GM20431 (cell line): ENCODE measurements around the gene ABI3BP.

ENCODE experiments used
- in situ Hi-C: fragments of 300-500 bp; cut with MseI, MboI; formaldehyde crosslinking; loops from one replicate; pipeline ENCODE4 v1.15.0; 2020; ENCODE audit warnings: low sequenced_read_pairs; ENCODE audit not compliant: unreplicated experiment

The ABI3BP gene

DNA sequence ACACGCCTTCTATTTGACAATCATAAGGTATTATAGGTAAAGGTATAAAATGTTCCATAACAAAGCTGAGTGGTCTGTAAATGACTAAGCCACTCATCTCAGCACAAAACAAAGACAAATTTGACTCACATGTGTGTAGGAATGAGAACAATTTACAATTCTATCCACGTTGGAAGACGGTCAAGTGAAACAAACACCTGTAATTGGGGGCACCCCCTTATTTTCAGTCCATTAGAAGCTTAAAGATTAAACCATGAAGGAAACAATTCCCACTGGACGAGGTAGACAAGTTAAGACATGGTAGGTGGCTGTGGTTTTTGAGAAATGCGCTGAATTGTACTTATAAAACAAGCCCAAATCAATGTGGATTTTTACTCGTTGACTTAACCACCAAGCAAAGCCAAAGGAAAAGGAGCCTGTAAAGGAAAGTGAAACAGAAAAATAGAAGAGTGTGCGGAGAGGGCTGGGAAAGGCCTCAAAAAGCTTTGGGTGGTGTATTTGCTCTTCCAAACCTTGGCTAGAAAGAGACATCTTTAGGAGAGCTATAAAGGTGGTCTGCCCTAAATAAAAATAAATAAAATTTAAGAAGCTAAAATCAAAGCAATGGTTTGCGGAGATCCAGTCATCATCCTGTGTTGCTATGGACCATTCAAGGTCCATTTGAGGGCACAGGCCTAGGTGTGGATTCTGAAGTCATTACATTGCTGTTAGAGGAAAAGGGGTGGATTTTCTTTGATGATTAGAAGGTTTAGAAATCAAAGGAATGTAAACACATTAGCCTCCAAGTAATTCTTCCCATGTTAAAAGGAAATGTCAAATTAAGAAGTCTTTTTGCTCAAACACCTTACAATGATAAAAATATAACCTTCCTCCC is 148.9 kb downstream of the ABI3BP start:
- in situ Hi-C loops = no loop called here

DNA sequence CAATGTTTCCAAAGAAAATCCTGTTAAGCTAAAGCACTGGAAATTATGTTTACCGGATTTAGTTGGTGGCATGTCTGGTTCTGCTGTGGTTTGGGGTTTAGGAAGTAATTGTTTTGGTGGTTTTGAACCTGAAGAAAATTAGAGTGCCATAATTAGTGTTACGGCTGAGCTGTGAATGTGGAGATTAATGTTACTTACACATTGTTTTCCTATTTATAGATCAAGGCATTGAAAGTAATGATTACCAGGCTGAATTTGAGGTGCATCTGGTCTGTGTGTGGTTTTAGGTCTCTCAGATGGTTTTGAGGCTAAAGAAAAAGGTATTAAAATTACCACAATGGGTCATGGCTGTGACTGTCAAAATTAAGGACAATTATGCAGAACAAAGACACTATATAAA is 155.1 kb downstream of the ABI3BP start:
- in situ Hi-C loops = no loop called here

DNA sequence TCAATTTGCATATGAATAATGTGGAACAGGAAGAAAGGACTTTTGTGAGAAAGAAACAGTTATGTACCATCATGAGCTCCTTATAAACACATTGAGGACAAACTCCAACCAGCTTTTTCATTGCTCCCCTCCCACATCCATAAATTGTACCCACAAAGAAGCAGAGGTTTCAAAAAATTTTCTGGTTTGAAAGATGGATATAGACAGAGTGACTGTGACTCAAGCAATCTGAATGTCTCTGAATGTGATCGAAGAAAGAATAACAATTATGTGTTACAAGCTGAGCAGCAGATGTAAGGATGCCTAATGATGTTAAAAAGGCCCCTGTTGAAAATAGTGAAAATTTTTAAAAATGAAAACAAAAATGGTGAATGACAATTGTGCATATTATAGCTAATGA is 156.6 kb downstream of the ABI3BP start:
- in situ Hi-C loops = no loop called here

DNA sequence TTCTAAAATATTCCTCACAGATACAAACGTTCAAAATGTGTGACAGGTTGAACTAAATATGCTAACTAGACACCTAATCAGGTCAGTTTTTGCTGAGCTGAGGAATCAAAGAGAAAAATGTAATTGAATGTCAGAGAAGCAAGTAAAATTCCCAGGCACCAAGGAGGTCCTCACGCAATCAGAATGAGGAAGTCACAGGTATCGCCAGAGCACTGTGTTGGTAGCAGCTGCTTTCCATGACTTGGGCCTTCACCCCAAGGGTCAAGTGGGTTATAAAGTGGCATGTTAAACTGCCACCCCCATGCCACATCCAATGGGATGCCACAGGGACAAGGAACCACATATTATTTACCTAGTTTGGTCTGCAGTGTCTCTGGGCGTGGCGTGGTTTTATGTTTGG is 158.9 kb downstream of the ABI3BP start:
- in situ Hi-C loops = no loop called here

DNA sequence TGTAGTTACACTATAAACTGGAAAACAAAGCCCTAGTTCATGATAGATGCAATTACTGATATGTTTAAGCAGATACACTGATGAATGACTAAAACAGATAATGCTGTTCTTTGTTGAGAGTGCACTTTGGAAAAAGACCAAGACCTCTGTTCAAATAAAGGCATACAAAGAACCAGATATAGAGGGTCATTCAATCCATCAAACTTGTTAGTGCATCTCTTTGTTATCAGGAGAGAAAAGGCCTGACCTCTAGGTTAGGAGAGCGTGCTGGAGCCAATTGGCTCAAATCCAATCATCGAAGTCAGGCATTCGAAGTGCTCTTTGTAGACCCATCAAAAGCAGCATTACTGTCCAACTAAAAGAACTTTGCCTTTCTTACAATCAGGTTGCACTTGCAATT is 159.7 kb downstream of the ABI3BP start:
- in situ Hi-C loops = no loop called here

DNA sequence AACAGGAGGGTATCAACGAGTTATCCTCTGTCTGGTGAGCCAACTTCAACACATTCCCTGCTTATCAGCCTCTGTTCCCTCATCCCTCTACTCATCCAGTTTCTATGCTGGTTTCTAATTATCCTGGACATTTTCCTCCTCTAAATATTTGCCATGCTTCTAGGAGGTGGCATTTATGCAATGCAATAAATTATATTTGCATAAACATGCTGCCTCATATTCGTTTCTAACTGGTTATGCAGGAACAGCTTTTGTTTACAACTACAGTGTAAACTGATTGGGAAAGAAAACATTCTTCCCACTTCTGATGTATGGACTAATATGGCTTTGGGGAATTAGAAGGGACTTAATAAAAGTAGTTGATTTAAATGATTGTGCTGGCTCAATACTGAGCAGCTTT is 161.6 kb downstream of the ABI3BP start:
- in situ Hi-C loops = no loop called here

DNA sequence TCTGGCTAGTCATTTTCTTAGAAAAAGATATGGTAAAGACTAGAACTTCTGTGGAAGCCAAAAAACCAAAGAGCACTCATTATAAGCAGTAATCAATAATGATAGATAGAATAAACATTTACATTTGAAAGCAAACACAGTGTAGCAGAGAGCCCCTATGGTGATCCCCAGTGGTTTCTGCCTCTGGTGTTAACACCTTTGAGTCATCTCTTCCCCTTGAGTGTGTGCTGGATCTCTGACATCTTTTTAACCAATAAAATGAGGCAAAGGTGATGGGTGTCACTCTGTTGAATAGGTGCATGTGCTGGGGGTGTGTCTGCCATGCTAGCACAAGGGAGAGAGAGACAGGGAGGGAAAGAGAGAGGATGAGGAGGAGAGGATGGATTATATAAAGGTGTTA is 162.3 kb downstream of the ABI3BP start:
- in situ Hi-C loops = no loop called here

DNA sequence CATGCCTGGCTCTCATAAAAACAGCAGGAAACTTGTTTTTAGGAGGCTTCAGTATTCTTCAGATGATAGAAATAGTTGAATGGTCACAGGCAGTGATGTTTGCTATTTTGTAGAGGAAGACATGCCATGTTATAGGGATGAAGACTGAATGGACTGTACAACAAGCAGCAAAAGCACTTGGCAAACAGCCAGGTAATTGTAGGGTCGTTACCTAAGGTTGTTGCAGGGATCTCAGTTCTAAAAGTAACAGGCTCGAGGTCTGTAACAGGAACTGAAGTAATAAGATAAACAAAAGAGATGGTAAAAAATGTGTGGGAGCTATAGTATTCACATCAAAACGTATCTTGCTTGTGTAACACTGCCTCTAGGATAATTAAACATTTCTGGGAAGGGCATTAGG is 167.6 kb downstream of the ABI3BP start:
- in situ Hi-C loops = no loop called here

DNA sequence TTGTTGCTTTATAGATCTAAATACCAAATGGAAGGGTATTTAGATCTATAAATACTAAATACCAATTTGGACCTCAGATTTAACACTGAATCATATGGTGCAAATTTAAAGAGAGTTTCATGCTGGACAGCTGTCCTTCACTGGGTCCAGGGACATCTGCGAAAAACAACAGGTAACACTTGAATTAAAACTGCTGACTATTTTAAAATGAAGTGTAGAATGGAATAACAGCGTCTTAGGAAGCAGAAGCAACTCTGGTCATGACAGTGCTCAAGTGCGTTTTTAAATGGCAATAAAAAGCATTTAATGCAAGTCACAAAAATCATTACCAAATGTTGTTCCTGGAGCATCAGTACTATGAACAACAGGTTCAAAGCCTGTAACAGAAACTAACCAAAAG is 177.6 kb downstream of the ABI3BP start:
- in situ Hi-C loops = no loop called here

DNA sequence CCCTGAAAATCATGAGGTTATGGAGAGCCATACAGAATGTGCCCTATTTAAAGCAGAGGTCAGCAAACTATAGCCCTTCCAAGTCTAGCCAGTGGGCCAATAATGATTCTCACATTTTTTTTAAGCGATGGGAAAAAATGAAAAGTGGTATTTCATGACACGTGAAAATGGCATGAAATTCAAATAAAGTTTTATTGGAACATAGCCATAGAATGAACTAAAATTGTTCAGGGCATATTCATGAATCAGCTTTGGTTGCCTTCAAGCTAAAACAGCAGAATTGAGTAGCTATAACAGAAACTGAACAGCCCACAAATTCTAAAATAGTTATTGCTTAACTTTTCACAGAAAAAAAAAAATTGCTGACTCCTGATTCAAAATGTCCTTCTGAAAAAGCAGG is 179.4 kb downstream of the ABI3BP start:
- in situ Hi-C loops = no loop called here

DNA sequence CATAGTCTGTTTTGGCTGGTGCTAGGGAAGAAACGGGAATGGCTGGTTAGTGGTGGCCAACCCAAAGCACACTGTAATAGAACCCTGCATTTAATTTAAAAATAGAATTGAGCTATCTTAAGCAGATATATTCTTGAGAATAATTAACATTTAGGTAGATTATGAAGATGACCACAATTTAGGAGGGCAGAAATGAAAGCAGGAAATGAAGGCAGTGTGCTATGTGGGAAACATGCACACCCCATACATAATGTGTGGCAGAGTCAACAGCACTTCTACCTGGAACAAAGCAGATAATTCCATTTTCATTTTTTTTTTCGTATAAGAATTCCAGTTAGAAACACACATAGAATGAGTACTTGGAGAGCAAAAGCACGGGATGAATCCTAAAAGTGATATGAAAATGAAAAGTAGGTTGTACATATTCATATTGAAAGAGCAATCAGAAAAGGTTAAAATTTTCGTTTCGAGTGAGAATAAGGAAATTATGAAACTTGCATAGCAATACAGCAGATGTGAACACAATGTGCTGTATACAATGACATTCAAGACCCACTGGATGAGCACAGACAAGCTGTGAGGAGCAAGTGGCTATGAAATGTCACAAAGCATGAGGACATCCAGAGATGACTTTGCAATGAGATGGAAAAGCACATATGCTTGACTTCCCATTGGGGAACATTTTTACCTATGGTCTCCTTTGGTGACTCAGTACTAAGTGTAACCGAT is 181.3 kb downstream of the ABI3BP start:
- in situ Hi-C loops = no loop called here

DNA sequence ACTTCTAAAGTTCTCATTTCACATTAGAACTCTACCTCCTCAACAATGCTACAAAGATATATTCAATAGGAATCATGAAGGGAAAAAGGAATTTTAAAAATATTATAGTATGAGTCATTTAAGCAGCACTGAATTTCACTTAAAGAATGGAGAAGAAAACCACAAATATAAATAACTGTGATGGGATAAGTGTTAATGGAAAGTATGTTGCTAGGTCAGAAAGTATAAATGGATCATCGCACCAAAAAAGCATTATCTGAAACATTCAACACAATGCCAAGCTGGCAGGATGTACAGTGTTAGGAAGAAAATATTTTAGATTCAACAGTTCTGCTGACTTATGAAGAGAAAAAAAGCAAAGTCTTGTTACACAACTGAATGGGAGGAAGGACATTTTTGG is 182.6 kb downstream of the ABI3BP start:
- in situ Hi-C loops = no loop called here

DNA sequence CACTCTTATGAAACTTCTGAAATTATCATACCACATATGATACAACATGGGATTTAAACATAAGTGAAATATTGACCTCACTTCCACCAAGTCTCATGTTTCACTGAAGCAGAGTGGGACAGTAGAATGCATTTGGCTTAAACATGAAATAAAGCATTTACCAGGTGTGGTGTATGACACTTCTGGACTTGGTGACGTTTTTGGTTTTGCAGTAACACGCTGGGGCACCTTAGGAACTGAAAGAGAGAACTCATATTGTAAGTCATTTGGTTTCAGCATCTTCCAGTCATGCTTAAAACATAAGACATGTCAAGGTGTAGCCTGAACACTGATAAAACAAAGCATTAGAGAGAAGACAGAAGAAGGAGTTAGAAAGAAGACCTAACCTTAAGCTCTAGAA is 188.6 kb downstream of the ABI3BP start:
- in situ Hi-C loops = no loop called here

DNA sequence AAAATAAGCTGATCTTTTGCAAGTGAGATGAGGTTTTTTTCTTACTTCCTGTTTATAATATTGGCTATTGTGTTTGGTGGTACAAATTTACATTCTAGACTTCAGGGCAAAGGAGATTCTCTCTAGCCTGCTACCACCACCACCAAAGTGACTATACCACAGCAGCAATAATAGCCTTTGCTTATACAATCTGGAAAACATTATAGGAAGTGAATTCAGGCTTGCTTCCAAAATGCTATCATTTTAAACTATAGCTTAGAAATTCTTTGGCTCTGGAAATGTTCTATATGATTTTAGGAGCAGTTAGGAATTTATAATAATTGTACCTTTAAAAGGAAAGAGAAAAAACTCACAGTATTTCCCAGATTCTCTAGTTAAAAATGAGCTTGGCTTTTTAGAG is 189.5 kb downstream of the ABI3BP start:
- in situ Hi-C loops = no loop called here

DNA sequence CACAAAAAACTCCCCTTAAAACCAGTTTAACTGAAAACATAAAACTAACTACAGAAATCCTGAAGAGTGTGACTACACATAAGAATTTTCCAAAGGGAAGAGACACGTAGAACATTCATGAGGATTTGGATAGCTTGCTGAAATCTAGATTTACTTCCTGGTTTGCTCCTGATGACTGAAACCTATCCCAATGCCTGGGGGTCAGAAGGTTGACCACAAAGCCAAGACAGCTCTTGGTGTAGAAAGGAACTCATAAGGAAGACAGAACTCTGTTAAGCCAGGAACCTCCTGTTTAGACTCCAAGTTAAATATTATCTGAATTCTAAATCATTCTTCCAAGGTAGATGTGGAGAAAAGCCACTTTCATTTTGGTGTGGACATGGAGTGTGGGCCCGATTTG is 191.1 kb downstream of the ABI3BP start:
- in situ Hi-C loops = no loop called here

DNA sequence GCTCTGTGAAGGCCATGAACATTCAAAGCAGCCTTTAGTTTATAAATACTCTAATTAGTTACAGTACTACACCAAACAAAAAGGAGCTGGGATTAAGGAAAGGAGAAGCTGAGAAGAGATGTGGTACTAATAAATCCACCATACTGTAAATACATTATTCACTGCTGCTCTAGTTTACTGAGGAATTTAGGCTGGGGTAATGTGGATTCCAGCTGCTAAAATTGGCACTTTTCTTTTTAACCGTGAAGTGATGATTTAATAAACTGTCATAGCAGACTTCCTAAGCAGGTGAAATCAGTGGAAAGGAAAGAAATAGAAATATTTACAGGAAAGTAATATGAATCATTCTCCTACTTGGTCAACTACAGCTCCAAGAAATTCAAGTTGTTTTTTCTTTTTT is 195.2 kb downstream of the ABI3BP start:
- in situ Hi-C loops = no loop called here

DNA sequence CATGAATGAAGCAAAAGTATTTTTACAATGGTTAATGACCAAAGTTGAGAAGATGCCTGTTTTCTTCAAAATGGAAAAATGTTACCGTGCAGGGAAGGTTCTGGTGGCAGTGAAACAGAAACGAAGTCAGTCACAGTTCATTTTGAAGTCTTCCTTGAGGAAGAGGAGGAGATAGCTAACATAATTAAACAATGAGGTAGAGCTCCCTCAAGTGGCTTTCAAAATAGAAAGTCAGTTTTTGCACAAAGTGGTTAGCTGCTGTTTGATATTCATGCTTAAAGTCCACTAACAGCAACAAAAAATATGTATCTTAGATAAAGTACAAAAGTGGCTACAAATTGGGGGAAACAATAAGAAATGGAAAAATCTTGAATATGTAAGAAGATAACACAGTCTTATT is 196.7 kb downstream of the ABI3BP start:
- in situ Hi-C loops = no loop called here

DNA sequence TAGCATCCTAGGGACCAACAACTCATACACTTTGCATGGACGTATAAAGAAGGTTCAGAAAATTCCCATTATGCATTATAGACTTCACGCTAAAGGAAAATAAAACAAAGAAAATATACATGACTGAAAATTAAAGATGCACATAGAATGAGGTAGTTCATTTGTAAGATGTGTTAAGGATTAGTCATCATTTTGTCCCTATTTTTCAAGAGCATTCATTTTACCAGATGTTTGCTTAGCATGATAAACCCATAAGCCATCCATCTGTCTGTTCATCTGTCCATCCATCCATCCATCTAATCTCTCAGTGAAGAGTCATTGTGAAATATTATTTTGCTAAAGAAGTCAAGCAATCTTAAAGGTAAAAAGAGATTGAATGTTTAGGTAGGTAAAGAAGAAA is 203.6 kb downstream of the ABI3BP start:
- in situ Hi-C loops = no loop called here

DNA sequence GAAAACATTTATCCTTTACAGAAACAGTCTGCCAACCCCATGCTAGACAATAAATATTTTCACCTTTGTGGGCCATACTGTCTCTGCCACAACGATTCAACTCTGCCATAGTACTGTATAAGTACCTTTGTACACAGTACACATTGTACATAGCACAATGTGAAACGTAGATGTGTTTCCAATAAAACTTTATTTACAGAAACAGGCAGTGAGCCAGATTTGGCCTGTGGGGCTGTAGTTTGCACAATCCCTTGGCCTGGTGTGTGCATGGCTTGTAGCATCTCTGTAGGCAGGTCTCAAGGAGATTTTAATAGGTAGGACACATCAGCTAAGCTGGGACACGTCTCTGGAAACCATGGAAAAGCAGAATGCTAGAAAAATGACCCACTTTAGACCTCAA is 209.6 kb downstream of the ABI3BP start:
- in situ Hi-C loops = no loop called here

DNA sequence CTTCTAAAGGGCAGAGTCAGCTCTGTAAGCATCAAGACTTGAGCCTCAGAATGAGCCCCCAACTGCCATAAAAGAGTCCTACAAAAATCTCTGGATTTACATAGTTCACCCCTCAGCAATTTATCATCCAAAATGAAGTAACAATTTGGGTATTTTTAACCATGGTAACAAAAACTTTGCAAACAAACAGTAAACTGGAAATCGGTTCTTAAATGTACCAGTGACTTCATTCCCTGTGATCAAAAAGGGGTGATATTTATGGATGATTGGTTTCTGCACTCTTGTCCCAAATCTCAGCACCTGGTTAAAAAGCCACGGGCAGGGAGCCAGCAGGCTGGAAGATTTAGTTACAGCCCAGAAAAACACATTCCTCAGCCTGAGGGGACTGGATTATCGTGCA is 210.3 kb downstream of the ABI3BP start:
- in situ Hi-C loops = no loop called here

DNA sequence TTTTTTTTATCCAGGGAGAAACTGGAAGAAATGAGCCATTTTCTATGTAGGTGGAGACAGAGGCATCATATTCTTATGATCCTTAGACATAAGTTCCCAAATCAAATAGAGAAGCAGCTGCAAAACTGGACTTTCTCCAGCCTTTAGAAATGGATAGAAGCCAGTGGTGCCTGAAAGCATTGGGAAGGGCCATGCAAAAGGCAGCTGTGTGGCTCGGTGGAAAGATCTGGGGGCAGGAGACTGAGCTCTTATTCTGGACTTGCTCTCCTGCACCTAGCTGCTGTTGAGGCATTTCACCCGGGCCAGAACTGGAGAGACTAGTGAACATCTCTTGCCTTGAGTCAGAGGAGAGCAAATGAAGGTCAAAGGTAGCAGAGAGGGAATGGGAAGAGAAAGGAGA is 210.9 kb downstream of the ABI3BP start:
- in situ Hi-C loops = no loop called here

DNA sequence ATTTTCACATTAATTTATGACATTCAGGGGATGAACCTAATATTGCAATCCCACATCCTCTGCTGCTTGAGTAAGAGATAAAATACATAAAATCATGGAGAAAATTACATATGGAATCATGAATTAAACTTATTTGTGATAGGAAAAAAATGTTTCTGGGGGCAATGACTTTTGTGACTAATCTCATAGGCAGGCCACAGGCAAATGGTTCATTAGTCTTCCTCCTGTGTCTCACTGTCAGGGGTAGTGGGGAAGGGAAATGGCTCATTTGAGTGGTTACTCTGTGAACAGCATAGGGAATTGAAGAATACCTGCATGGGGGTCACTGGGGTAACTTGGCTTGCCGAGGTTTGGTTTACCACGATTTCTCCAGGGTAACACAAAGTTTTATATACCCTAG is 211.9 kb downstream of the ABI3BP start:
- in situ Hi-C loops = no loop called here
